MM.1S (cell line): Measurements from ENCODE around the gene CDH22.

Experiments used
- EZH2 ChIP-seq: fragments of 300-600 bp; sonication (generic); optimal IDR thresholded peaks from 2 replicates; pipeline ENCODE3; 2017; ENCODE audit warnings: low read depth, mild to moderate bottlenecking, antibody characterized with exemption, low read length, mixed read lengths
- EZH2phosphoT487 ChIP-seq: fragments of 300-600 bp; sonication (generic); IDR thresholded peaks from 2 replicates; pipeline ENCODE4 v1.6.1; 2018; ENCODE audit warnings: antibody characterized with exemption, low read length
- TF ChIP-seq, protein P1 (sequence below): fragments of 300-600 bp; sonication (generic); IDR thresholded peaks from 2 replicates; pipeline ENCODE4 v1.5.1; 2016; ENCODE audit warnings: antibody characterized with exemption, low read length, mixed read lengths

DNA sequence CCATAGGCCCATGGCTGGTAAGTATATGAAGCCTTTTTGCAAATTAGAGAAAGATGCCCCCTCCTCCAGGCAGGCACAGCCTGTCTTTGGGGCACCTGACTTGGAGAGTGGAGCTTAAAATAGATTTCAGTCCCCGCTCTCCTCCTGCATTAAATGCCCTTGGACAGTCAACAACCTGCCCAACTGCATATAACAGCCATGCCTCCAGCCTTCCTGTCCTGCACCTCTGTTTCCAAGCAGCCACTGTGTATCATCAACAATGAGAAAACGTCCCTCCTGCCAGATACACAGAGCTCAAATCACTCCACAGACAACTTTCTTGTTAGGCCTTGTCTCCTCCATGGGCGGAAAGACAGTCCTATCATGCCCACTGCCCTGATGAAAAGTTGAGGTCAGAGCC is 3.4 kb downstream of the CDH22 start:
- TF ChIP-seq, protein P1, sequence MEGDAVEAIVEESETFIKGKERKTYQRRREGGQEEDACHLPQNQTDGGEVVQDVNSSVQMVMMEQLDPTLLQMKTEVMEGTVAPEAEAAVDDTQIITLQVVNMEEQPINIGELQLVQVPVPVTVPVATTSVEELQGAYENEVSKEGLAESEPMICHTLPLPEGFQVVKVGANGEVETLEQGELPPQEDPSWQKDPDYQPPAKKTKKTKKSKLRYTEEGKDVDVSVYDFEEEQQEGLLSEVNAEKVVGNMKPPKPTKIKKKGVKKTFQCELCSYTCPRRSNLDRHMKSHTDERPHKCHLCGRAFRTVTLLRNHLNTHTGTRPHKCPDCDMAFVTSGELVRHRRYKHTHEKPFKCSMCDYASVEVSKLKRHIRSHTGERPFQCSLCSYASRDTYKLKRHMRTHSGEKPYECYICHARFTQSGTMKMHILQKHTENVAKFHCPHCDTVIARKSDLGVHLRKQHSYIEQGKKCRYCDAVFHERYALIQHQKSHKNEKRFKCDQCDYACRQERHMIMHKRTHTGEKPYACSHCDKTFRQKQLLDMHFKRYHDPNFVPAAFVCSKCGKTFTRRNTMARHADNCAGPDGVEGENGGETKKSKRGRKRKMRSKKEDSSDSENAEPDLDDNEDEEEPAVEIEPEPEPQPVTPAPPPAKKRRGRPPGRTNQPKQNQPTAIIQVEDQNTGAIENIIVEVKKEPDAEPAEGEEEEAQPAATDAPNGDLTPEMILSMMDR, result no peak
- TF ChIP-seq EZH2phosphoT487, result no peak
- no peak for TF ChIP-seq EZH2
